Dedifferentiated amniotic fluid mesenchymal stem cell (primary cell): ENCODE measurements around the gene FHIT.
"Not testable (repeated sequence)": the region's sequence is repeated elsewhere in the genome, so short reads cannot be mapped to it uniquely, and the experiment has no call there.

ENCODE experiments used
- DNase-seq: peaks from one replicate; pipeline ENCODE4 v3.0.0-alpha.2; 2016; ENCODE audit errors: extremely low spot score

The FHIT gene

GRCh38 chr3:60574046-60574769 lies 677.0 kb downstream of the FHIT start:
- no peak for DNase-seq

GRCh38 chr3:60573494-60573893 lies 677.8 kb downstream of the FHIT start:
- no peak for DNase-seq

GRCh38 chr3:60571511-60571910 lies 679.7 kb downstream of the FHIT start:
- no peak for DNase-seq

- no peak for DNase-seq
These were observed 694.1 kb downstream of the FHIT start for GRCh38 chr3:60557122-60557521.

- no peak for DNase-seq
These were observed 695.4 kb downstream of the FHIT start for GRCh38 chr3:60555686-60556354.

GRCh38 chr3:60553144-60553543 lies 698.1 kb downstream of the FHIT start:
- DNase-seq = no peak

- no peak for DNase-seq
These were observed 698.7 kb downstream of the FHIT start for GRCh38 chr3:60552581-60552980.

GRCh38 chr3:60551455-60552209 lies 699.6 kb downstream of the FHIT start:
- DNase-seq = no peak

- no peak for DNase-seq
These were observed 701.4 kb downstream of the FHIT start for GRCh38 chr3:60549863-60550262.

- DNase-seq = no peak
These were observed 708.3 kb downstream of the FHIT start for GRCh38 chr3:60542995-60543394.

- DNase-seq = not testable (repeated sequence)
These were observed 711.9 kb downstream of the FHIT start for GRCh38 chr3:60539394-60539793.

- DNase-seq = no peak
These were observed 714.8 kb downstream of the FHIT start for GRCh38 chr3:60536420-60536819.

GRCh38 chr3:60531759-60532158 lies 719.5 kb downstream of the FHIT start:
- DNase-seq = no peak

- no peak for DNase-seq
These were observed 722.6 kb downstream of the FHIT start for GRCh38 chr3:60528651-60529050.

GRCh38 chr3:60523536-60523935 lies 727.7 kb downstream of the FHIT start:
- DNase-seq = no peak

GRCh38 chr3:60517134-60517533 lies 734.1 kb downstream of the FHIT start:
- DNase-seq = no peak

GRCh38 chr3:60514866-60515265 lies 736.4 kb downstream of the FHIT start:
- DNase-seq = no peak

- DNase-seq = no peak
These were observed 737.1 kb downstream of the FHIT start for GRCh38 chr3:60514085-60514649.

GRCh38 chr3:60513241-60513640 lies 738.0 kb downstream of the FHIT start:
- no peak for DNase-seq

- no peak for DNase-seq
These were observed 738.7 kb downstream of the FHIT start for GRCh38 chr3:60512506-60512905.

- DNase-seq = no peak
These were observed 741.8 kb downstream of the FHIT start for GRCh38 chr3:60509471-60509870.

- no peak for DNase-seq
These were observed 746.3 kb downstream of the FHIT start for GRCh38 chr3:60504827-60505457.
